ENCODE results near the gene ACP5. TPM values are rescaled to one million over a fixed set of nuclear protein-coding genes. Genes with fewer than 3 reads are reported as not detected.

Gene ACP5
- total and polyA plus RNA-seq, 2 of the 4 experiments (the other 2 are of a cell fraction): 0.54 to 1.2 TPM

DNA sequence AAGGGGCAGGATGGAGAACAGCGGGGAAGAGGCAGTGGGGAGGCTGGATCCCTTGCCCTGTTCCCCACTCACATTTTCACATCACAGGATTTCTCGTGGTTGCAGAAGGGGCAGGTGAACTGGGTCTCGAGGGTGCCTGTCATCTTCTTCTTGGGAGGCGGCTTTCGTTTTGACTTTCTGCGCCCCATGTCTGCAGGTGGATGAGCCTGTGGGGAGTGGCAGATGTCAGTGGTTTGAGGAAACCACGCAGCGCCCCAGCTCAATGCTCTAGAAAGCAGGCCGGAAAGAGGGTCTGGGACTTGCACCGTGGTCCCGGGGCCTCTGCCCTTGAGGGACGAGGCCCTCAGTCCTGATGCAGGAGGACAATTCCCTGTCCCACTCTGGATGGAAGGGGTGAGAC, 23.3 kb downstream of the ACP5 start:
- Histone ChIP-seq H2BK5ac (ENCODE audit: low read depth, low read length, poor library complexity, severe bottlenecking) (no peak overlapping the region), H3K36me3 (ENCODE audit: control insufficient read depth, insufficient read depth, low read length) (peaks cover 44% of the 10 kb centered on the region), H3K4me1 (ENCODE audit: control insufficient read depth, insufficient read depth, low read length) (no peaks in the 10 kb centered on the region), H3K56ac (ENCODE audit: extremely low read depth, insufficient read depth, low read length) (no peak overlapping the region), H3K9me1 (ENCODE audit: insufficient read depth, low read length) (peaks cover 8% of the 10 kb centered on the region; the same call in 1 of the 2 replicates), H3K18ac (ENCODE audit: low read depth, low read length) (no peak overlapping the region), H3K4me2 (ENCODE audit: low read depth, low read length) (no peak overlapping the region), H4K20me1 (ENCODE audit: insufficient read depth, low read length) (peaks cover 44% of the 10 kb centered on the region), H3K4me3 (ENCODE audit: insufficient read depth, low read depth, low read length) (no peak overlapping the region), H2AFZ (replicated peaks; ENCODE audit: low read length, poor library complexity) (no peak overlapping the region), H3K9me3 (ENCODE audit: control insufficient read depth, insufficient read depth, low read length) (no peaks in the 10 kb centered on the region), H3K79me1 (ENCODE audit: low read depth in 1 of 2, low read length in 2 of 2) (peaks cover 11 to 47% of the 10 kb centered on the region in 2 experiments), H2AK9ac (replicated peaks; ENCODE audit: low read depth, low read length, poor library complexity) (peak overlapping the region; percentile 16), H4K5ac (ENCODE audit: low read depth, low read length) (no peak overlapping the region), H3K23ac (ENCODE audit: low read depth, low read length) (no peak overlapping the region), H3K14ac (replicated peaks; ENCODE audit: low read depth, low read length) (no peak overlapping the region), H3K9ac (ENCODE audit: low read depth, low read length) (no peak overlapping the region), H2AK5ac (ENCODE audit: low read depth, low read length) (no peak overlapping the region), H4K8ac (ENCODE audit: low read depth in 2 of 2, low read length in 2 of 2) (no peak overlapping the region), H2BK20ac (ENCODE audit: low read depth, low read length) (no peak overlapping the region), H3K27me3 (ENCODE audit: control insufficient read depth, insufficient read depth, low read length) (no peaks in the 10 kb centered on the region), H2BK120ac (ENCODE audit: low read depth, low read length) (no peak overlapping the region), H3K27ac (ENCODE audit: insufficient read depth, low read length) (no peak overlapping the region), H4K91ac (ENCODE audit: insufficient read depth, low read depth, low read length) (no peak overlapping the region), H3K4ac (ENCODE audit: low read depth, low read length) (no peak overlapping the region), H2BK15ac (ENCODE audit: low read depth, low read length) (no peak overlapping the region)
- dilution Hi-C loops (cut with HindIII; ENCODE audit: low sequenced_read_pairs, unreplicated experiment) (no loop called here), intact Hi-C loops (cut with micrococcal nuclease) (no loop called here), in situ Hi-C loops (cut with MboI; ENCODE audit: low sequenced_read_pairs) (no loop called here)
- CTCF ChIA-PET: no interaction called here
- POLR2A ChIA-PET (ENCODE audit: unreplicated experiment): no interaction called here
- BruUV-seq (replicated peaks): no TSS peak
- DNase-seq: no peak
- 100% methylated on average over 2 of the region's 12 CpGs; no CpG with 5 or more reads in 1 of the 2 experiments for WGBS, 2 experiments (ENCODE audit: extremely low coverage in 2 of 2, insufficient read length in 1 of 2)
- ATAC-seq (ENCODE audit: low read depth): no peak
- TF ChIP-seq RCOR1 (IDR thresholded peaks at IDR 0.05; ENCODE audit: insufficient replicate concordance, low read length) (no peak), MAFK (IDR thresholded peaks at IDR 0.05; ENCODE audit: low read depth, low read length) (no peak)

Measured in IMR-90 (cell line).